HG03064 (cell line): Measurements from ENCODE around the gene PILRB.
"Not testable (repeated sequence)": the region's sequence is repeated elsewhere in the genome, so short reads cannot be mapped to it uniquely, and the experiment has no call there.

Experiments used
- ATAC-seq: cut with Tn5 transposase; IDR thresholded peaks from one replicate; pipeline ENCODE4 v1.9.1; 2021; ENCODE audit warnings: low read depth; ENCODE audit not compliant: unreplicated experiment

The PILRB gene

DNA sequence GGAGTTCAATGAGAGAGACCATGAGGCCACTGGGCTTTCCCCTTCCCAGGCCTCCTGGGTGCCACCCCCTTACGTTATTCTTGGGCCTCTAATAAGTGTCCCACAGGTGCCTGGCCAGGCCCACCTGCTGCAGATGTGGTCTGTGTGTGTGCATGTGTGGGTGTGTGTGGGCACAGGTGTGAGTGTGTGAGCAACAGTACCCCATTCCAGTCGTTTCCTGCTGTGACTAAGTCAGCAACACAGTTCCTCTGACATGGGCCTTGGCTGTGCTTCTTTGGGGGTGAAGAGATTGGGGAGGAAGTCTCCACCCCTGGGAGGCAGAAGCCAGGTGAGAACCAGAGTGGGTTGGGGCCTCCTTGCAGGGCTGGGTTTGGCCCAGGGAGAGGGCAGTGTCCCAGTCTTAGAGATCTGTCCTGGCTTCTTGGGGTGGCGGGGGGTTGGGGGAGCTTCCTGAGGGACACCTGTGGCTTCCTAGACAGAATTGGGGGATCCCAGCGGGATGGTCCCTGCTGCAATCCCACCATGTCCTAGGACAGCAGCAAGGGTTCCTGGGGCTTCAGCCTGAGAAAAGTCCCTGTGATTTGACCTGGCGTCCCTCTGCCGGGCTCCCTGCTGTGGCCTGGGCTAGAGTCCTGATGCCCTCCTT is 4.1 kb upstream of the PILRB start:
- ATAC-seq, result no peak

DNA sequence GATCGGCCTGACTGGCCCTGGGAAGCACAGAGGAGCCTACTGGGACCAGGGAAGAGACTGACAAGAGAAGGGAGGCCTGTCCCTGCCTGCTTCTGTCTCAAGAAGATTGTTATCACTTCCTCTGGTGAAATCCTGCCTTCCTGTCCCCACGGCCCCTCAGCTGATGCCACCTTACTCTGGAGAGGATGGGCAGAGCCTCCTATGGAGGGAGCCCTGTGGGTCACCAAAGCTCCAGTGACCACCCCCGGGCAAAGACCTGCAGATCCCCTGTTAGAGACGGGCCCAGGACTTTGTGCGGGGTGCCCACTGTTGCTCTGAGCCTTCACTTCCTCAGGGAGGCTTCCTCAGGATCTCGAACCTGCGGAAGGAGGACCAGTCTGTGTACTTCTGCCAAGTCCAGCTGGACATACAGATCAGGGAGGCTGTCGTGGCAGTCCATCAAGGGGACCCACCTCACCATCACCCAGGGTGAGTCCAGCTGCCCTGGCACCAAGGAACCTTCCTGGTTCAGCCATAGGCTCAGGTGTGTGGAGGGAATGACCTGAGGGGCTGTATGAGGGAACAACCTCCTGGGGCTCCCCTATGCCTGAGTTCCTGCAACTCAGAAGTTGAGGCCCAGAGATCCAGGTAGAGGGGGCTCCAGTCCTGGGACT is 1.4 kb upstream of the PILRB start:
- no peak for ATAC-seq

DNA sequence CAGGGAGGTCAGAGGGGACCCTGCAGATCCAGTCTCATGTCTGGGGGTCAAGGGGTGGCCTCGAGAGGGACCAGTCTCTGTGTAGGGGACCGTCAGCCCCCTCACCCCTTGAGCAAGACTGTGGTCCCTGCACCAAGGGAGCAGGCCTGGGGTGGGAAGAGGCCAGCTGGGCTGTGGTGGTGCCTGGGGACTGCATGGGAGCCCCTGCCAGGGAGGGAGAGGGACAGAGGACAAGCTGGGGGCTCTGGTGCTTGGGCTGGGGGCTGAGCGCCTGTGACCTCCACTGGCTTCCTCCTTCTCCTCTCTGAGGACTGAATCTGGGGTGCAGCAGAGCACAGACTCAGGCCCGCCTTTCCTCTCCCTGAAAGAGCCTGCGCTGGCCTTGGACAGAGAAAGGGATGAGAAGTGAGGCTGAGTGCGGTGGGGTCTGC is 771 bp upstream of the PILRB start:
- no peak for ATAC-seq

DNA sequence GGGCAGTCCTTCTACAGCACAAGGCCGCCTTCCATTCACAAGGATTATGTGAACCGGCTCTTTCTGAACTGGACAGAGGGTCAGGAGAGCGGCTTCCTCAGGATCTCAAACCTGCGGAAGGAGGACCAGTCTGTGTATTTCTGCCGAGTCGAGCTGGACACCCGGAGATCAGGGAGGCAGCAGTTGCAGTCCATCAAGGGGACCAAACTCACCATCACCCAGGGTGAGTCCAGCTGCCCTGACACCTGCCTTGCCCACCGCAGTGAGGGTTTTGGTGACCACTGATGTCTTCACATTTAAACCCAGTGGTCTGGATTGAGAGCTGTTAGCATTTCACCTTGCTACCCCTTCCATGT is 918 bp downstream of the PILRB start:
- no peak for ATAC-seq

DNA sequence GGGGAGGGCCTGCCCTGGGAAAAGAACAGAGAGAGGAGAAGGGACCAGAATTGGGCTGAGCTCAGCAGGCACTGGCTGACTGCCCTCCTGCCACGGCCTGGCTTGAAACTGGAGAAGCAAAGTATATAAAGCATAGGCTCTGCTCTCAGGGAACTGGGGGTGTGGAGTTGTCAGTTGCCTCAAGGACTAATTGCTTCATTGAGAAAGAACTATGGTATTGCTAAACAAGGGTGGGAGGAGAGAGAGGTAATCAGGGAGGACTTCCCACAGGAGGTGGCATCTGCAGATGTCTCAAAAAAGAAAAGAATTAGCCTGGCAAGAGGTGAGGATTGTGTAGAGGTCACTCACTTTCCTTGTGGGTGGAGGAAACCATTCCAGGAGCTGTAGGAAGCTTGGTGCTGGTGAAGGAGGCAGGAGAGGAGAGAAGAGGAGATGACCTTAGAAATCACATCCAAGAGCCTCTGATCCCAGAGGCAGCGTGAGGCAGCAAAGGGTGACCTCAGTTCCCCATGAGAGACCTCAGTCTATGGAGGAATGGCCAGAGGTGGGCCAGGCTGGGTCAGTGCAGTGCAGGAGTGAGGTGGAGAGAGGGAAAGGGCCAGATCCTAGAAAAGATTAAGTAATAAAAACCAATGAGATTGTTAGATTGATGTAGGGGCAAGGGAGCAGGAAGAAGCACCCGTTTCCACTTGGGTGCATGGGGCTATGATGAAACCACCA is 2.4 kb downstream of the PILRB start:
- no peak for ATAC-seq

DNA sequence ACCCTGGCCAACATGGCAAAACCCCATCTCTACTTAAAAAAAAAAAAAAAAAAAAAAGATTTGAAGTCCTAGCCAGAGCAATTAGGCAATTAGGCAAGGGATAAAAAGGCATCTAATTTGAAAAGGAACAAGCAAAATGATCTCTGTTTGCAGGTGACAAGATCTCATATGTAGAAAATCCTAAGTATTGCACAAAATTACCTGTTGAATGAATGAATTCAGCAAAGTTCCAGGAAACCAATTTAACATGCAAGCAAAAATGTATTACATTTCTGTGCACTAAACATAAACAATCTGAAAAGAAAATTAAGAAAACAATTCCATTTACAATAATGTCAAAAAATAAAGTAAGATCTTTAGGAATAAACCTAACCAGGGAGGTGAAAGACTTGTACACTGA is 5.2 kb downstream of the PILRB start:
- ATAC-seq, result no peak

DNA sequence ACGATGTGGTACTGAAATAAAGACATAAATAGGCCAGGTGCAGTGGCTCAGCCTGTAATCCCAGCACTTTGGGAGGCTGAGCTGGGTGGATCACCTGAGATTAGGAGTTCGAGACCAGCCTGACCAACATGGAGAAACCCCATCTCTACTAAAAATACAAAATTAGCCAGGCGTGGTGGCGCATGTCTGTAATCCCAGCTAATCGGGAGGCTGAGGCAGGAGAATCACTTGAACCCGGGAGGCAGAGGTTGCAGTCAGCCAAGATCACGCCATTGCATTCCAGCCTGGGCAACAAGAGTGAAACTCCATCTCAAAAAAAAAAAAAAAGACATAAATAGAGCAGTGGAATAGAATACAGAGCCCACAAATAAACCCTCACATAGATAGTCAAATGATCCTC is 5.9 kb downstream of the PILRB start:
- ATAC-seq, result not testable (repeated sequence)

DNA sequence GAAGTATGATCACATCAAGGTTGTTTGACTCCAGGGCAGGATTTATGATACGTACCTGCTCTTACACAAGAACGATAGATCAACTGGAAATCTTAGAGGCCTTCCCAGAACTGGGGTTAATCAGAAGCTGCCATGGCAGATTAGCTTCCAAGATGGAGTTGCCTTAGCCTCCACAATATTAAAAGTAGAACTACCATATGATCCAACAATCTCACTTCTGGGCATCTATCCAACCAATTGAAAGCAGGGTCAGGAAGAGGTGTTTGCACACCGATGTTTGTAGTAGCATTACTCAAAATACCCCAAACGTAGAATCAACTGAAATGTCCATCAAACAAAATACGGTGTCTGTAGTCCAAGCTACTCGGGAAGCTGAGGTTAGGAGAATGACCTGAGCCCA is 6.6 kb downstream of the PILRB start:
- ATAC-seq, result no peak

DNA sequence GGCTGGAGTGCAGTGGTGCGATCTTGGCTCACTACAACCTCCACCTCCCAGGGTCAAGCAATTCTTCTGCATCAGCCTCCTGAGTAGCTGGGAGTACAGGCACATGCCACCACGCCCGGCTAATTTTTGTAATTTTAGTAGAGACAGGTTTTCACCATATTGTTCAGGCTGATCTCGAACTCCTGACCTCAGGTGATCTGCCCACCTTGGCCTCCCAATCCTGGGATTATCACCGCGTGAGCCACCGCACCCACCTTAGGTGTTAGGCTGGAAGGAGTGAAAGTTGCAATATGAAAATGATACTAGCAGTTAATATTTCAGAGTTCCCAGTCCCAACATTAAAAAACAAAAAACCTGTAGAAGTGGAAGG is 8.1 kb downstream of the PILRB start:
- not testable (repeated sequence) for ATAC-seq

DNA sequence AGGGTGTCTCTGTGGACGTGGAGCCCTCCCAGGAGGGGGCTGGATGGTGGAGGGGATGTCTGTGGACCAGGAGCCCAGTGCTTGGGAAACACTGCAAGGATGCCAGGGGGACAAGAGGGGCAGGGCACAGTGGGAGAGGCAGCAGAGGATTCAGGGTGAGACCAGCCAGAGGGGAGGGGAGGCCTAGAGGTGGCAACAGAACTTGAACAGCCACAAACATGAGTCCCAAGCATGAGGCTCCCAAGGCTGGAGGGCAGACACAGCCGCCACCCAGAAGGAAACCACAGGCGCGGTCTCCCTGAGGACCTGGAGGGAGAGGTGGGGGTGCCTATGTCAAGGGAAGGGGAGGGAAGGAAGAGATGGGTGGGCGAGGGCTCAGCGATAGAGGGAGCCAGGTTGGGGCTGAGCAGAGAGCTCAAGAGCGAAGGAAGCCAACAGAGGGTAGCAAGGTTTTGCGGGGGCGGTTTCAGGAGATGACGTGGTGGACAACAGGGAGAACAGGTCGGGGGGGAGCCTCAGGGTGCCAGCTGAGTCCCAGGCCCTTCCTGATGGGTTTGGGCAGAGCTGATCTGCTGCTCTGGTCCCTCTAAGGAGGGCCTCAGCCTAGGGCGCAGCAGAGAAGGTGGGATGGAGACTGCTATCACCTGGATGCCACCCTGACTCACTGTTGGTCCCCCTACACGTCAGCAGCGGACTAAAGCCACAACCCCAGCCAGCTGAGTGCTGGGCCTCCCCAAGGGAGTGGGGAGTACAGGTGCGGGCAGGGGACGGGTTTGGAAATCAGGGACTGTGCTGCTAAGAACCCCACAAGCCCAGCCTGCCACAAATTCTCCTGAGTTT is 8.7 kb downstream of the PILRB start:
- ATAC-seq, result no peak

DNA sequence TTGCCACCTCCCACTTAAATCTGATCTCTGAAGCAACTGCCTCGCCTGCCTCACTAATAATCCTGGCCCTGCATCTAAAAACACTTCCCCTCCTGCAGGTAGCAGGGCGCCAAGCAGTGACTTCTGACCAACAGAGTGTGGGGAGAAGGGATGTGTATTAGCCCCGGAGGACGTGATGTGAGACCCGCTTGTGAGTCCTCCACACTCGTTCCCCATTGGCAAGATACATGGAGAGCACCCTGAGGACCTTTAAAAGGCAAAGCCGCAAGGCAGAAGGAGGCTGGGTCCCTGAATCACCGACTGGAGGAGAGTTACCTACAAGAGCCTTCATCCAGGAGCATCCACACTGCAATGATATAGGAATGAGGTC is 9.3 kb downstream of the PILRB start:
- no peak for ATAC-seq

DNA sequence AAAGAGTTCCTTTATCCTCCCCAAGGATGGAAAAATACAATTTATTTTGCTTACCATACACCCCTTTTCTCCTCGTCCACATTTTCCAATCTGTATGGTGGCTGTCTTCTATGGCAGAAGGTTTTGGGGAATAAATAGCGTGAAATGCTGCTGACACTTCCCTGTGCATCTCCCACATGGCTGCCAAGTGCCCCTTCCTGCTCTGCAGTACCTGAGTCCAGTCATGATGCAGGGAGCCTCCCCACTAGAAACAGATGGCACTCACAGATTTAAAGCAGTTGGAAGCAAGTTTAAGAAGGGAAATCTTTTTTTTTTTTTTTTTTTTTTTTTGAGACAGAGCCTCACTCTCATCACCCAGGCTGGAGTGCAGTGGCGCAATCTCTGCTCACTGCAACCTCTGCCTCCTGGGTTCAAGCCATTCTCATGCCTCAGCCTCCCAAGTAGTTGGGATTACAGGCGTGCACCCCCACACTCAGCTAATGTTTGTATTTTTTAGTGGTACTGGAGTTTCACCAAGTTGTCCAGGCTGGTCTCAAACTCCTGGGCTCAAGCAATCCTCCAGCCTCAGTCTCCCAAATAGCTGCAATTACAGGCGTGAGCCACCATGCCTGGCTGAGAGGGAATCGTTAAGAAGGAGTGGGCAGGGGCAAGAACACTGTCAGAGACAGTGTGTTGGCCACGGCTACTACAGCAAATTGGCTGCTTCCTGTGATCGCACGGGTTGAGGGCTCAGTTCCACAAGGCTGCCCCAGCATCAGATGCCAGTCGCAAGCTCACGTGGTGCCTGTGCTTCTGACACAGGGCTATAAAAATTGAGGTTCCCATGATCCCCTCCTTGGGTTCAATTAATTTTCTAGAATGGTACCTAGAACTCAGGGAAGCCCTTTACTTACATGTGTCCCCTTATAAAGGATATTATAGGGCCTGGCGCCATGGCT is 10.0 kb downstream of the PILRB start:
- ATAC-seq, result no peak

DNA sequence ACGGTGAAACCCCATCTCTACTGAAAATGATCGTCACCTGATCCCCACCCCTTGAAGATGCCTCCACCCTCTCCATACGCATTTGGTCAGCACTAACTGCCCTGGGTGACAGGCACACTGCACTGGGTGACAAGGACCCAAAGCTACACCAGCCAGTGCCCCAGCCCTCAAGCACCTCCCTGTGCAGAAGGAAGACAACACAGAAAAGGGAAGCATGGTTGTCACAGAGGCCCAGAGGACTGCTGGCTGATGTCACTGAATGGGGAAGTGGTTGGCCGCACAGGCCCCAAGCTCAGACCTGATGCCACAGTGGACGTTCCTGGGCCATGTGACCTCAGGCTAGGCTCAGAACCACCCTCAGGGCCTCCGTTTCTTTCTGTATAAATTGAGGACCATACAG is 11.2 kb downstream of the PILRB start:
- peak; percentile 41 for ATAC-seq

DNA sequence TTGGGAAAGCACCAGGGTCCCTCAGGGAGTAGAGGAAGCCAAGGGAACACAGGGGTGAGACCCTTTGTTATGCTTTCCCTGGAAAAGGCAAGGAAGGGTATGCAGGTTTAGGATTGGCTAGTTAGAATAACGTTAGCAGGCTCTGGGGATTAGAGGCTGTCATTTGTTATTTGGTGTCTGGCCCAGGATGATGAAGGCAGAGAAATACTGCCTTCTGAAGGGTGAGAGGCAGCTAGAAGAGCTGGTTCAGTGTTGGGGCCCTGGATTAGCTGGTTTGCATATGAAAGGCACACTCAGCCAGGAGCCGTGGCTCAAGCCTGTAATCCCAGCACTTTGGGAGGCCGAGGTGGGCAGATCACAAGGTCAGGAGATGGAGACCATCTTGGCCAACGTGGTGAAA is 12.4 kb downstream of the PILRB start:
- ATAC-seq, result no peak

DNA sequence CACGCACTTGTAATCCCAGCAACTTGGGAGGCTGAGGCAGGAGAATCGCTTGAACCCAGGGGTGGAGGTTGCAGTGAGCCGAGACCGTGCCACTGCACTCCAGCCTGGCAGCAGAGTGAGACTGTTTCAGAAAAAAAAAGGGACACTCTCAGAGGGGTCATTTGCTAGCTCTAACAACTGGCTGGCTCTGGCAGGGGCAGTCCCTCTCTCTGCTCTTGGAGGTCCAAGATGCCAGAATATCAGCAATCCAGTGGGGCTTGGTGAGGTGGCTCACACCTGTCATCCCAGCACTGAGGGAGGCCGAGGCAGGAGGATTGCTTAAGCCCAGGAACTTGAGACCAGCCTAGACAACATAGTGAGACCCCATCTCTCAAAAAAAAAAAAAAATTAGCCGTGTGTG is 12.8 kb downstream of the PILRB start:
- no peak for ATAC-seq

DNA sequence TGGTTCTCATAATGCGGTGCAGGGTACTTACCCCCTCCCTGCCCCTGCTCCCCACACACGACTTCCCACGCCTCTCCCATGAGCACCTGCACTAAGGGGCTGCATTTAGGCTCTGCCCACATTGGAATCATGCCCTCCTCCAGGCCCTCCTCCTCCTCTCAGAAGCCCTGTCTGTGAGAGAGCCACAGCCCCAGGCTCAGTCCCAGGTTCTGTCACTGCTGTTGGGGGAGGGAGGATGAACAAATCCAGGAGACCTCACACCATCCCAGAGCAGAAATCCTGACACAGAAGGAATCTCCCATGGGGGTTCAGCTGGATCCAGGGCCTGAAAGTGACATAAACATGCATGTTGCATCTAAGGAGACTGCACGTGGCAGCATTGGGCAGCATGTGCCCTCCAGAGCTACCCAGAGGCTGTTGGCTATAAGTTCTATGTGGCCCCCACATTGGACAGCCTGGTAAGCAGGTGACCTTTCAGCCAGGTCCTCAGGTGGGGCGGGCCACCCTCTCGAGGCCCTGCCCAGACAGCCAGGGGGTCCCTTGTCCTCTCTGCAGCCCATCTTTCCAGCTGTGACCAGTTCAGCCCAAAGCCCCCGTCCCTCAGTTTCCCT is 13.7 kb downstream of the PILRB start:
- no peak for ATAC-seq

DNA sequence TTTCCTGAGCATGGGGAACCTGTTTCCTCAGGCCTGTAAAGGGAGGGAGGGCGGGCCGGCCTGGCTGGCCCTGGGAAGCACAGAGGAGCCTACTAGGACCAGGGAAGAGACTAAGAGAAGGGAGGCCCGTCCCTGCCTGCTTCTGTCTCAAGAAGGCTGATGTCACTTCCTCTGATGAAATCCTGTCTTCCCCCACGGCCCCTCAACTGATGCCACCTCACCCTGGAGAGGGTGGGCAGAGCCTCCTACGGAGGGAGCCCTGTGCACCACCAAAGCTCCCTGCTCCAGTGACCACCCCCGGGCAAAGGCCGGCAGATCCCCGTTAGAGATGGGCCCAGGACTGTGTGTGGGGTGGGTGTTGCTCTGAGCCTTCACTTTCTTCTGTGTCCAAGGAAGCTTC is 14.3 kb downstream of the PILRB start:
- no peak for ATAC-seq

DNA sequence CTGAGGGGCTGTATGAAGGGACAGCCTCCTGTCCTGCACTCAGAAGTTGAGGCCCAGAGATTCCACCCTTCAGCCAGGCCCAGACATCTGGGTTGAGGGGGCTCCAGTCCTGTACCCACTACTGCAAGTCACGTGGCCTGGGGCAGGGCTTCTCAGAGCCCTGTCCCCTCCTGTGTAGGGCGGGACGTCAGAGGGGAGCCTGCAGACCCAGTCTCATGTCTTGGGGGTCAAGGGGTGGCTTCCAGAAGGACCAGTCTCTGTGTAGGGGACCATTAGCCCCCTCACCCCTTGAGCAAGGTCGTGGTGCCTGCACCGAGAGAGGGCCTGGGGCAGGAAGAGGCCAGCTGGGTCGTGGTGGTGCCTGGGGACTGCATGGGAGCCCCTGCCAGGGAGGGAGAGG is 14.8 kb downstream of the PILRB start:
- no peak for ATAC-seq

DNA sequence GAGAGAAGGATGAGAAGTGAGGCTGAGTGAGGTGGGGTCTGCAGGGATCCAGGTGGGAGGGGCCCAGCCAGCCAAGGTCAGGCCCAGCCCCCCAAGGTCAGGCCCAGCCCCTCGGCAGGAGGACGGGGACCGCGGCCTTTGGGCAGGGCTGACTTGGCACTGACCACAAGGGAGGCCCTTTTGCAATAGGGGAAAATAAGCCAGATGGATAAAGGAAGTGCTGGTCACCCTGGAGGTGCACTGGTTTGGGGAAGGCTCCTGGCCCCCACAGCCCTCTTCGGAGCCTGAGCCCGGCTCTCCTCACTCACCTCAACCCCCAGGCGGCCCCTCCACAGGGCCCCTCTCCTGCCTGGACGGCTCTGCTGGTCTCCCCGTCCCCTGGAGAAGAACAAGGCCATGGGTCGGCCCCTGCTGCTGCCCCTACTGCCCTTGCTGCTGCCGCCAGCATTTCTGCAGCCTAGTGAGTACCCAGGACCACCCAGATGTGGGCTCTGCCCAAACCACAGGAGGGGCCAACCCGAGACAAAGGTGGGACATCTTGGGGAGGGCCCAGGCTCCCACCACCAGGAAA is 15.4 kb downstream of the PILRB start, which contains the start of gene PILRA:
Gene PILRA, plus strand, starts transcription at position 227 of the 571 bp plus-strand sequence. Its CDS starts 170 bp downstream, at position 397.
- ATAC-seq, result no peak
